ENCODE data around the gene CBFA2T3.

DNA sequence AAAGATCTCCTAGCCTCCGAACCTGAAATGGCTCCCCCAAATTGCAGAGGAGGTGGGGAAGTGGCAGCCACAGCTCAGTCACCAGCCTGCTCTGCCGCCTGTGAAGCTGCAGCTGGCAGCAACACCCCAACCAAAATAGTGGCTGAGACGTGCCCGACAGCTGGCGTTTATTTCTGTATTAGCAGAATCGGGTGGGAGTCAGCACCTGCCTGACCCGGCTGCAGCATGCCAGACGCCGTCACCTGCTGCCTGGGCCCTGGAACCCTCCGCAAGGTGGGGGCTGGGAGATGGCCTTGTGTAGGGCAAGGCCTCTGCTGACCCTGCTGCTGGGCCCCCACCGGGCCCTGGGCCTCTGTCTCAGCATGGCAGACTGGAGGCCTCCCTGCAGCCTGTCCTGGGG is 93.1 kb downstream of the CBFA2T3 start:
- TF ChIP-seq POLR2A (IDR thresholded peaks at IDR 0.05; ENCODE audit: low read length) (no peak), GATA1 (IDR thresholded peaks at IDR 0.05; ENCODE audit: low read depth, low read length) (no peak)

Measured in erythroblast (primary cell).